GM12878 (cell line): ENCODE measurements around the gene TMTC3. TPM values are rescaled to one million over a fixed set of nuclear protein-coding genes. Genes with fewer than 3 reads are reported as not detected.

Experiments
- ATAC-seq: fragments of 200-7000 bp; cut with Tn5 transposase; 3 replicates; pipeline ENCODE4 v1.9.1; 2020; ENCODE audit warnings: mild to moderate bottlenecking, moderate library complexity
- BruUV-seq: library from RNA; stranded (reverse); fragments of 400-500 nt; replicated peaks from 2 replicates; lab custom pipeline; 2021; lab: Mats Ljungman, UMichigan
- CTCF ChIA-PET: fragments of 300-600 bp; sonication (Branson Sonifier 250); formaldehyde crosslinking; extraction: SDS; loops from one replicate; lab custom pipeline; 2021; ENCODE audit warnings: inconsistent platforms; lab: Yijun Ruan, JAX
- POLR2A ChIA-PET: fragments of 350-600 bp; formaldehyde crosslinking; extraction: SDS; loops from one replicate; lab custom pipeline; 2021; ENCODE audit warnings: inconsistent platforms; lab: Charles Lee
- RAD21 ChIA-PET: fragments of 300-600 bp; sonication (Branson Sonifier 250); formaldehyde crosslinking; loops from one replicate; lab custom pipeline; 2023; ENCODE audit warnings: antibody characterized with exemption; ENCODE audit not compliant: unreplicated experiment; lab: Charles Lee
- SMC1A ChIA-PET: fragments of 300-600 bp; sonication (Branson Sonifier 250); formaldehyde crosslinking; loops from one replicate; lab custom pipeline; 2023; ENCODE audit not compliant: unreplicated experiment, uncharacterized antibody; lab: Charles Lee
- DNase-seq: peaks from one replicate; pipeline ENCODE4 v3.0.0-alpha.2; 2011; ENCODE audit warnings: low read depth, low spot score
- FAIRE-seq: peaks from 3 replicates; lab custom pipeline; 2011; peaks lifted over from hg19 to GRCh38; lab: Jason Lieb, UNC
- H2AFZ ChIP-seq: 2 replicates; pipeline ENCODE4 v1.6.0; 2011; ENCODE audit warnings: low read depth, low read length, control low read depth; ENCODE audit not compliant: control insufficient read depth
- H3K27ac ChIP-seq: 2 replicates; pipeline ENCODE4 v1.5.1; 2011; ENCODE audit warnings: control low read depth; ENCODE audit not compliant: control insufficient read depth, insufficient read depth
- H3K27me3 ChIP-seq, 2 experiments: replicated peaks in 1 of 2; 2 replicates each; pipeline versions ENCODE4 v1.6.0 to v1.6.1; 2011; ENCODE audit warnings: low read length in 1 of 2; ENCODE audit not compliant: control insufficient read depth in 2 of 2, insufficient read depth in 2 of 2
- H3K36me3 ChIP-seq, 2 experiments: 2 replicates each; pipeline ENCODE4 v1.5.1; 2011; ENCODE audit warnings: low read length in 1 of 2; ENCODE audit not compliant: control insufficient read depth in 2 of 2, insufficient read depth in 2 of 2
- H3K4me1 ChIP-seq: 2 replicates; pipeline ENCODE4 v1.6.1; 2011; ENCODE audit warnings: mild to moderate bottlenecking, low read length, moderate library complexity, mixed read lengths; ENCODE audit not compliant: control insufficient read depth, insufficient read depth
- H3K4me2 ChIP-seq: 2 replicates; pipeline ENCODE4 v1.6.0; 2011; ENCODE audit warnings: control low read depth; ENCODE audit not compliant: control insufficient read depth, insufficient read depth
- H3K4me3 ChIP-seq: fragments of 200-600 bp; sonication (generic); 2 replicates; pipeline ENCODE4 v1.5.1; 2016
- H3K79me2 ChIP-seq: 2 replicates; pipeline ENCODE4 v1.6.0; 2011; ENCODE audit warnings: low read length; ENCODE audit not compliant: control insufficient read depth, insufficient read depth
- H3K9ac ChIP-seq: 2 replicates; pipeline ENCODE4 v1.8.0; 2011; ENCODE audit warnings: low read length, control low read depth, mixed read lengths; ENCODE audit not compliant: control insufficient read depth, insufficient read depth
- H3K9me3 ChIP-seq: replicated peaks from 3 replicates; pipeline ENCODE4 v1.5.1; 2011; ENCODE audit warnings: mild to moderate bottlenecking, low read length; ENCODE audit not compliant: control insufficient read depth, insufficient read depth
- H4K20me1 ChIP-seq: 2 replicates; pipeline ENCODE4 v1.6.0; 2011; ENCODE audit not compliant: control insufficient read depth, insufficient read depth
- BACH1 ChIP-seq: fragments of 450-650 bp; IDR thresholded peaks from 2 replicates; pipeline ENCODE4 v1.6.1; 2017; ENCODE audit warnings: mild to moderate bottlenecking, borderline replicate concordance
- BCL11A ChIP-seq: IDR thresholded peaks from 2 replicates; pipeline ENCODE4 v1.6.1; 2011; ENCODE audit warnings: low read depth, low read length
- HDAC2 ChIP-seq: fragments of 200-600 bp; sonication (generic); IDR thresholded peaks from 2 replicates; pipeline ENCODE4 v1.6.1; 2017
- HDGF ChIP-seq: fragments of 450-650 bp; IDR thresholded peaks from 2 replicates; pipeline ENCODE4 v1.6.1; 2016; ENCODE audit warnings: antibody characterized with exemption
- MEF2B ChIP-seq: fragments of 450-650 bp; IDR thresholded peaks from 2 replicates; pipeline ENCODE4 v1.6.1; 2018; ENCODE audit warnings: mild to moderate bottlenecking, moderate library complexity; ENCODE audit not compliant: partially characterized antibody, poor library complexity, severe bottlenecking
- POLR2AphosphoS2 ChIP-seq: IDR thresholded peaks from 2 replicates; pipeline ENCODE4 v1.6.1; 2011; ENCODE audit warnings: low read depth, mild to moderate bottlenecking, low read length, improper control_type of control experiment, moderate library complexity
- SIX5 ChIP-seq: IDR thresholded peaks from 2 replicates; pipeline ENCODE4 v1.6.1; 2011; ENCODE audit warnings: mild to moderate bottlenecking, low read depth, low read length, moderate library complexity; ENCODE audit not compliant: severe bottlenecking
- SMARCA5 ChIP-seq: fragments of 450-650 bp; IDR thresholded peaks from 2 replicates; pipeline ENCODE4 v1.6.1; 2017; ENCODE audit warnings: mild to moderate bottlenecking
- TBL1XR1 ChIP-seq: IDR thresholded peaks from 2 replicates; pipeline ENCODE4 v1.6.1; 2012; ENCODE audit warnings: low read depth, low read length, improper control_type of control experiment
- YBX1 ChIP-seq: fragments of 450-650 bp; IDR thresholded peaks from 2 replicates; pipeline ENCODE4 v1.6.1; 2016; ENCODE audit warnings: antibody characterized with exemption
- WGBS: methylation state at CpG from one replicate; pipeline ENCODE4 v1.1.6; 2016; ENCODE audit warnings: low lambda C conversion rate; ENCODE audit not compliant: insufficient replicate concordance, insufficient coverage; ENCODE audit errors: missing lambda C conversion rate; 5-methylcytosine and 5-hydroxymethylcytosine counted together
- in situ Hi-C: fragments of 300-500 bp; cut with MboI; formaldehyde crosslinking; loops from 9 replicates; pipeline ENCODE4 v1.14.3; 2018; ENCODE audit warnings: mixed read lengths
- intact Hi-C: fragments of 100-400 bp; cut with micrococcal nuclease; formaldehyde crosslinking; loops from one replicate; pipeline ENCODE4 v1.14.2; 2022; ENCODE audit not compliant: unreplicated experiment
- polyA plus RNA-seq, 11 experiments: library from polyadenylated mRNA; depleted of rRNA in 4 of 11; unstranded in 6 of 11; stranded (reverse) in 5 of 11; fragments of >200 nt; fragmentation: Nextera tagmentation in 4 of 11; fragmentation: Illumina TruSeq in 1 of 11; extraction: Ambion mirVana in 4 of 11; extraction: Trizol in 1 of 11; gene quantifications; 1 replicate in 1 of 11; 2 replicates in 10 of 11; pipeline versions ENCODE4 v1.2.1 to v1.2.3, GENCODE V29; 2011 to 2016; ENCODE audit warnings: inconsistent platforms in 2 of 11, missing spikeins in 2 of 11, low read depth in 1 of 11
- total RNA-seq, 4 experiments: library from RNA; depleted of rRNA in 3 of 4; stranded (reverse); fragments of >200 nt in 3 of 4; fragmentation: Illumina TruSeq in 1 of 4; extraction: Trizol in 1 of 4; gene quantifications; 2 replicates each; pipeline versions ENCODE4 v1.2.1 to v1.2.3, GENCODE V29; 2013 to 2021
- TF ChIP-seq, protein P1 (sequence below): IDR thresholded peaks from 2 replicates; pipeline ENCODE4 v1.6.1; 2012; ENCODE audit warnings: improper control_type of control experiment, low read depth, low read length; ENCODE audit not compliant: insufficient replicate concordance
- TF ChIP-seq, protein P2 (sequence below): fragments of 450-650 bp; IDR thresholded peaks from 2 replicates; pipeline ENCODE4 v1.6.1; 2016; ENCODE audit warnings: mild to moderate bottlenecking
- TF ChIP-seq, protein P3 (sequence below): fragments of 450-650 bp; IDR thresholded peaks from 2 replicates; pipeline ENCODE4 v1.6.1; 2017; ENCODE audit warnings: mild to moderate bottlenecking

Gene TMTC3
- total and polyA plus RNA-seq, 10 of the 15 experiments (the other 5 are each of a cell fraction or from before 2014, with no cell fraction given), result 1.4 to 5.7 (median 3.5) TPM

DNA sequence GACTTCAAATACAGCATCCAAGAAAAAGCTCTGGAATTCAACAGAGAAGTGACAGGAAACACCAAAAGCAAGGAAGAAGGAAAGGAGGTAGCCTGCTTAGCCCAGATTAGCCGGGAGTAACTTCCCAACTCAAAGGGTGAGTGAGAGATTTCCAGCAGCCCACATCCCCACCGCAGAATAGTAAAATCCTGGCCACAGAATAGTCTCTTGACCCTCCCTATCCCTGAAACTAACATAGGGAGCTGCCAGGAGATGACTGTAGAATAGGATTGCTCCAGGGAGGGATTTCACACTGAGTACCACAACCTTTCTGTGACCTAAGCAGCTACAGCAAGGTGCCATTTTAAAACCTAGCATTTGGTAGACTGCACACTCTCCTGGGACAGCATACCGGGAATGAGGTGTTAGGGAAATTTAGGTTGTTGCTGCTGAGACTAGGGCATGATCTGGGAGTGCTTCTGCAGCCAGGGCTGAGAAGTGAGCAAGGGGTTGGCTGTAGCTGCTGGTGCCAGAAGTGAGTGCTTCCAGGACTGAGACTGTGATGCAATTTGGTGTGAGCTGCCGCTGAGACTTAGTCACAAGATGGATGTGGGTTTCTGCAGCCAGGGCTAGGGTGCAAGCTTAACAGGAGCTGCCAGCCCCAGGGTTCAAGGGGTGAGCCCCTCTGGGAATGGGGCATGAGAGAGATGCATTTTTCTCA lies 66.0 kb downstream of the TMTC3 start:
- Histone ChIP-seq H3K9me3 (peaks cover 2% of the 10 kb centered on the region; the same call in 2 of the 3 replicates), H3K79me2 (no peaks in the 10 kb centered on the region), H4K20me1 (no peaks in the 10 kb centered on the region), H3K4me1 (no peaks in the 10 kb centered on the region), H3K4me2 (no peak overlapping the region), H3K4me3 (no peak overlapping the region), H2AFZ (no peak overlapping the region), H3K9ac (no peak overlapping the region), H3K36me3 (no peaks in the 10 kb centered on the region), H3K27me3 (no peaks in the 10 kb centered on the region), H3K27ac (no peak overlapping the region)
- SMC1A ChIA-PET, result no interaction called here
- no TSS peak for BruUV-seq
- DNase-seq (no peak), FAIRE-seq (no peak), ATAC-seq (no peak)
- POLR2A ChIA-PET, result no interaction called here
- in situ Hi-C loops (no loop called here), intact Hi-C loops (no loop called here)
- RAD21 ChIA-PET, result no interaction called here
- WGBS, result 58% methylated on average over 4 of the region's 4 CpGs
- CTCF ChIA-PET, result interaction anchor here (0.6 to 1.0 kb wide), 2 partner anchors 29 to 33 kb away, joined by 3 read pairs; no protein-coding TSS in a partner anchor
- TF ChIP-seq, protein P1, sequence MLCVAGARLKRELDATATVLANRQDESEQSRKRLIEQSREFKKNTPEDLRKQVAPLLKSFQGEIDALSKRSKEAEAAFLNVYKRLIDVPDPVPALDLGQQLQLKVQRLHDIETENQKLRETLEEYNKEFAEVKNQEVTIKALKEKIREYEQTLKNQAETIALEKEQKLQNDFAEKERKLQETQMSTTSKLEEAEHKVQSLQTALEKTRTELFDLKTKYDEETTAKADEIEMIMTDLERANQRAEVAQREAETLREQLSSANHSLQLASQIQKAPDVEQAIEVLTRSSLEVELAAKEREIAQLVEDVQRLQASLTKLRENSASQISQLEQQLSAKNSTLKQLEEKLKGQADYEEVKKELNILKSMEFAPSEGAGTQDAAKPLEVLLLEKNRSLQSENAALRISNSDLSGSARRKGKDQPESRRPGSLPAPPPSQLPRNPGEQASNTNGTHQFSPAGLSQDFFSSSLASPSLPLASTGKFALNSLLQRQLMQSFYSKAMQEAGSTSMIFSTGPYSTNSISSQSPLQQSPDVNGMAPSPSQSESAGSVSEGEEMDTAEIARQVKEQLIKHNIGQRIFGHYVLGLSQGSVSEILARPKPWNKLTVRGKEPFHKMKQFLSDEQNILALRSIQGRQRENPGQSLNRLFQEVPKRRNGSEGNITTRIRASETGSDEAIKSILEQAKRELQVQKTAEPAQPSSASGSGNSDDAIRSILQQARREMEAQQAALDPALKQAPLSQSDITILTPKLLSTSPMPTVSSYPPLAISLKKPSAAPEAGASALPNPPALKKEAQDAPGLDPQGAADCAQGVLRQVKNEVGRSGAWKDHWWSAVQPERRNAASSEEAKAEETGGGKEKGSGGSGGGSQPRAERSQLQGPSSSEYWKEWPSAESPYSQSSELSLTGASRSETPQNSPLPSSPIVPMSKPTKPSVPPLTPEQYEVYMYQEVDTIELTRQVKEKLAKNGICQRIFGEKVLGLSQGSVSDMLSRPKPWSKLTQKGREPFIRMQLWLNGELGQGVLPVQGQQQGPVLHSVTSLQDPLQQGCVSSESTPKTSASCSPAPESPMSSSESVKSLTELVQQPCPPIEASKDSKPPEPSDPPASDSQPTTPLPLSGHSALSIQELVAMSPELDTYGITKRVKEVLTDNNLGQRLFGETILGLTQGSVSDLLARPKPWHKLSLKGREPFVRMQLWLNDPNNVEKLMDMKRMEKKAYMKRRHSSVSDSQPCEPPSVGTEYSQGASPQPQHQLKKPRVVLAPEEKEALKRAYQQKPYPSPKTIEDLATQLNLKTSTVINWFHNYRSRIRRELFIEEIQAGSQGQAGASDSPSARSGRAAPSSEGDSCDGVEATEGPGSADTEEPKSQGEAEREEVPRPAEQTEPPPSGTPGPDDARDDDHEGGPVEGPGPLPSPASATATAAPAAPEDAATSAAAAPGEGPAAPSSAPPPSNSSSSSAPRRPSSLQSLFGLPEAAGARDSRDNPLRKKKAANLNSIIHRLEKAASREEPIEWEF, result no peak
- TF ChIP-seq SMARCA5 (no peak), BCL11A (no peak), MEF2B (no peak), TBL1XR1 (no peak), YBX1 (no peak), HDAC2 (no peak), SIX5 (no peak), BACH1 (no peak), POLR2AphosphoS2 (no peak), HDGF (no peak)
- TF ChIP-seq, protein P2, sequence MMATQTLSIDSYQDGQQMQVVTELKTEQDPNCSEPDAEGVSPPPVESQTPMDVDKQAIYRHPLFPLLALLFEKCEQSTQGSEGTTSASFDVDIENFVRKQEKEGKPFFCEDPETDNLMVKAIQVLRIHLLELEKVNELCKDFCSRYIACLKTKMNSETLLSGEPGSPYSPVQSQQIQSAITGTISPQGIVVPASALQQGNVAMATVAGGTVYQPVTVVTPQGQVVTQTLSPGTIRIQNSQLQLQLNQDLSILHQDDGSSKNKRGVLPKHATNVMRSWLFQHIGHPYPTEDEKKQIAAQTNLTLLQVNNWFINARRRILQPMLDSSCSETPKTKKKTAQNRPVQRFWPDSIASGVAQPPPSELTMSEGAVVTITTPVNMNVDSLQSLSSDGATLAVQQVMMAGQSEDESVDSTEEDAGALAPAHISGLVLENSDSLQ, result no peak
- TF ChIP-seq, protein P3, sequence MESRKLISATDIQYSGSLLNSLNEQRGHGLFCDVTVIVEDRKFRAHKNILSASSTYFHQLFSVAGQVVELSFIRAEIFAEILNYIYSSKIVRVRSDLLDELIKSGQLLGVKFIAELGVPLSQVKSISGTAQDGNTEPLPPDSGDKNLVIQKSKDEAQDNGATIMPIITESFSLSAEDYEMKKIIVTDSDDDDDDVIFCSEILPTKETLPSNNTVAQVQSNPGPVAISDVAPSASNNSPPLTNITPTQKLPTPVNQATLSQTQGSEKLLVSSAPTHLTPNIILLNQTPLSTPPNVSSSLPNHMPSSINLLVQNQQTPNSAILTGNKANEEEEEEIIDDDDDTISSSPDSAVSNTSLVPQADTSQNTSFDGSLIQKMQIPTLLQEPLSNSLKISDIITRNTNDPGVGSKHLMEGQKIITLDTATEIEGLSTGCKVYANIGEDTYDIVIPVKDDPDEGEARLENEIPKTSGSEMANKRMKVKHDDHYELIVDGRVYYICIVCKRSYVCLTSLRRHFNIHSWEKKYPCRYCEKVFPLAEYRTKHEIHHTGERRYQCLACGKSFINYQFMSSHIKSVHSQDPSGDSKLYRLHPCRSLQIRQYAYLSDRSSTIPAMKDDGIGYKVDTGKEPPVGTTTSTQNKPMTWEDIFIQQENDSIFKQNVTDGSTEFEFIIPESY, result no peak
